HG03196 (cell line): ENCODE measurements around the gene BABAM2.

Experiments
- ATAC-seq: cut with Tn5 transposase; IDR thresholded peaks from one replicate; pipeline ENCODE4 v1.9.1; 2021; ENCODE audit not compliant: unreplicated experiment

The BABAM2 gene

DNA sequence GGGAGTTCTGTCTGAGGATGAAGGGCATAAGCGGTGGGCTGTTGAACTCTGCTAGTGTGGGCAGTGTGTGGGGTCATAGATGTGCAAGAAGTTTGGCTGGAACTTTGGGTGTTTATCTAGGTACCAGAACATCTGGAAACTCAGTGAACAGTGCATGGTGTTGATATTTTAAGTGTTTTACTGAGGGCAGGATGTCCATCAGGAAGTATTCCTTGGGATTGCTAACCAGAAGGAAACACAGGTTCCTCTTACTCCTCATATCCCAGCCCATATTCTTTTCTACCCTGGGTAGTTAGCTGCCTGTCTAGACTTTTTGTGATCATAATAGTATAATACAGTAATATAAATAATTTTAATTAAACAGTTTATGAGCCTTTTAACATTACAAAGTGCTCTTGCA lies 15.5 kb downstream of the BABAM2 start:
- ATAC-seq = no peak

DNA sequence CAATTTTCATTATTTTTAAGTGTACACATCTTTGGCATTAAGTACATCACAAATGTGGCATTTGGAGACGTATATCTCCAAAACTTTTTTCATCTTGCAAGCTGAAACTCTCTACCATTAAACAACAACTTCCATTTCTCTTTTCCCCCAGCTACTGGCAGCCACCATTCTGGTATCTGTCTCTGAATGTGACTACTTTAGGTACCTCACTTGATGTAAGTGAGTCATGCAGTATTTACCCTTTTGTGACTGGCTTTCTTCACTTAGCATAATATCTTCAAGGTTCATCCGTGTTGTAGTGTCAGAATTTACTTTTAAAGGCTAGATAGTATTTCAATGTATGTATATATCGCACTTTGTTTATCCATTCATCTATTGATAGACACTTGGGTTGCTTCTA lies 17.0 kb downstream of the BABAM2 start:
- ATAC-seq = no peak

DNA sequence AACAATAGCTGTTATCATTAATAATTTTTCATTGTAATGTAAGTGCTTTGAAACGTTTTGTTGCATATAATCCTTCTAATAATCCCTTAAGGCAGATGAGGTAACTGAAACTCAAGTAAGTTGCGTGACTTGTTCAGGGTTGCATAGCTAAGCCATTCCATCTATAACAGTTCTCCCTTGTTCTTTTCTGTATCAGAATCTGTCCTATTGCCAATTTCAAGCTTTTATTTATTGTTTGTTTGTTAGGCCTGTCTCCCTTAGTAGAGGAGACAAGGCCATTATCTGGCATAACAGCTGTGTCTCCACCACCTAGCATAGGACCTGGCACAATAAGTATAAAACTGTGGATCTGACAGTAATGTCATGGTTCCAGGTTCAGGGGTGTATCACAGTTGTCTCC lies 19.4 kb downstream of the BABAM2 start:
- ATAC-seq = no peak

DNA sequence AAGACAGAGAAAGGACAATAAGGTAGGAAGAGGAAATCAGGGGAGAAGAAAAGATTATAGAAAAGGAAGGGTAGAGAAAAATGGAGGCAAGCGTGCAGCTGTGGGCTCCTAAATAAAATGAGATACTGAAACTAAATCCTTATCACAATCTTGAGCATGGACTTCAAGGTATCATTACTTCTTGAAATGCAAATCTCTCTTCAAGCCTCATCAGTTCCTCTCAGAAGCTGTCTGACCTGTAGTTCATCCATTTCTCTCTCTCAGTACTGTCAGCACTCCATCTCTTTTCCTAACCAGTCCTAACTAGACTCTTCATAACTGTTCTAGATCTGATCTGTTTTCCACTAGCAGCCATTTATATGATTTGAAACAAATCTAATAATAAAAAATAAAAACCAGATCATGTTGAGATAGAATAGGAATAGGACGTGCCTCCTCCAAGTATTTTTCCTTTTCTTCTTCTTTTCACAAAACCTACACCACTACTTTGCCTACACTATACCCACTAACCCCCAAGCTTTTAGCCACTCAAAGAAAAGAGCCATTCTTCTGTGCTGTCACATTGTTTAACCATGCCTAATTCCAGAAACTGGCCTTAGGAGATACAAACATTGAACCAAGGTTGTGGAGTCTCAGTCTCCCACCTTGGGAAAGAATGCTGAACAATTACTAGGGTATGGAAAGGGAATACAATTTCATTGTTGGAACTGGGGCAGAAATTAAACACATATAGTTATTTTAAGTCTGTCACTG lies 21.1 kb downstream of the BABAM2 start:
- ATAC-seq = no peak

DNA sequence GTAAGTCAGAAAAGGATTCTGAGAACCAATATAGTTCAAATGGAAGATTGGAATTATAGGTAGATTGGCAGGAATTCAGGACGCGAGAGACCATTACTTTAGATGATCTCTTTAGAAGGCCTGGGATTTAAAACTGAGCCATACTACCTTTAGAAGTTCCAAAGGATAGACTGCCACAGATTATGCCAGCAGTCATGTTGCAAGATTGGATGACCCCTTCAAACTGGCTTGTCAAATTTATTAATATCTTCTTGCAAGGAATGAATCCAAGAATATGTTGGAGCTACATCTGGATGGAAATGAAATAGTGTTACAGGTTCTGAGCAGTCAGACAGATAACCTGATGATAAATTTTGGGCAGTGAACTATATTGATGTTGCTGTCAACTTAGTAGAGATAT lies 22.0 kb downstream of the BABAM2 start:
- ATAC-seq = no peak

DNA sequence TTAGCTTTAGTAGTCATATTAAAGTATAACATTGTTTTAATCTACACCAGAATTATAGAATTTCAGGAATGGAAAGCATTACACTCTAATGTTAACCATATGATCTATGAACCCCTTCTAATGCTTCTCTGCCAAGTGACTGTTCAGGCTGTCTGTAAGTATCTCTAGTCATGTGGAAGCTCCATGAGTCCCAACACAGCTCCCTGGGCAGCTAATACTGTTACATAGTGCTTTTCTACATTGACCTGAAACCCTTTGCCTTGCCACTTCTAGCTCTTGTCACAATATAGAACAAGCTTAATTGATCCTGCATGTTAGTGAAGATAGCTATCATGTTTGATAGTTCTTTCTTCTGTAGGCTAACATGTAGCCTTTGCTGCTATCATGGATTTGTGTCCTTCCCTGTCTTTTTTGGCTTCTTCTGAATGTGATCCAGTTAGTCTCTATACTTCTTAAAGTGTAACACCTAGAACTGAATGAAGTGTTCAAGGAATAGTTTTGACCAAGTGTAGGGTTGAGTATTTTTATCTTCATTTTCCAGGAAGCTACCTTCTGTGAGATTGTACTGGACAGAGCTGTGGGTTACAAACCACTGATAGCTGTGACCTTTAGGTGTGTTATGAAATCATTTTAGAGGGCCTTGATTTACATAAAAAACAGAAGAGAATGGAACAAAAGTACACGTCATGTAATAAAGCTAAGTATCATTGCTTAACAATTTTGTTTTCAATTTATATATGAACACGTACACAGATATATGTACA lies 23.7 kb downstream of the BABAM2 start:
- ATAC-seq = no peak

DNA sequence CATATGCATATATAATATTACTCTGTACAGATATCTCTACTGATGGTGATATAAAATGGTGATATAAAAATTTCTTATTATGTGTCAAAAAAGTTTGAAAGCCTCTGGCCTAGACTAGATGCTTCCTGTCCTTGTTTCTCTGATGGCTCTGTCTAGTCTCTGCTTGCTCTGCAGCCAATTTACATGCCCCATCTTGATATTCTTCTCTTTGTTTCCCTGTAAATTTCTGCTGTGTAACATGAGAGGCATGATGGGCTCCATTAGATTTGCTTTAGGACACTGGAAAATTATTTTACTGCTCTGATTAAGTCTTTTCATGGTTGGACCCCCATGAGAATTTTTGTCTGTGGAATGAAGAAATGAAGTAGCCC lies 24.3 kb downstream of the BABAM2 start:
- ATAC-seq = no peak

DNA sequence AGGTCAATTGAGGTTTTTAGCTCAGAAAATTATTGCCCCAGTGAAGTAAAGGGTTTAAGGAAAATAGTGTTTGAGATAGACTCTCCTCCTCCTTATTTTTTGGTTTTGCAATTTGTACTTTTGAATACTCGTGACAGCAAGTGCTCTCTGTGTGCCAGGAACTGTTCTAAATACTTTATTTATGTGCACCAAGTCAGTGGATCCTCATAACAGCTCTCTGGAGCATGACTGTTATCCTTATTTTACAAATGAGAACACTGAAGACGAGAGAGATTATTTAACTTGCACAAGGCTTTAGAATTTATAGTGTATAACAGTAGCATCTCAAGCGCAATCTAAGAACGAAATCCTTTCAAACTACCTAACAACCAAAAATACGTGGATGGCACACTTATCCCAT lies 24.7 kb downstream of the BABAM2 start:
- no peak for ATAC-seq

DNA sequence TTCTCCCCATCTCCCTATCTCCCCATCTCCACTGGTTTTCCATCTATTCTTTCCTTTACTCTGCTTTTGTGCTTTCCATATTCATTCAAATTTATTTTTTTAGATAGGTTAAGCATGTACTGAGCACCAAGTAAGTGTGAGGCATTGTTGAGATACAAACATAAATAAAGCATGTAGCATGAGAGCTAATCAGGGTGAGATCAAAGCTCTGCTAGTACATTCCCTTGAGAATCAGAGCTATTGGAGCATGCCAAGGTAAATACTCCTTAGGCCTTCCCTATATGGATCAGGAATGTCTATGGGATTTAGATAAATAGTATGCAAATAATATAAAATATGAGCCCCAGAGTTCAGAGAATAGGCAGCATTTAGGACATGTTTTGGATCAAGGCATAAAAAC lies 25.3 kb downstream of the BABAM2 start:
- no peak for ATAC-seq

DNA sequence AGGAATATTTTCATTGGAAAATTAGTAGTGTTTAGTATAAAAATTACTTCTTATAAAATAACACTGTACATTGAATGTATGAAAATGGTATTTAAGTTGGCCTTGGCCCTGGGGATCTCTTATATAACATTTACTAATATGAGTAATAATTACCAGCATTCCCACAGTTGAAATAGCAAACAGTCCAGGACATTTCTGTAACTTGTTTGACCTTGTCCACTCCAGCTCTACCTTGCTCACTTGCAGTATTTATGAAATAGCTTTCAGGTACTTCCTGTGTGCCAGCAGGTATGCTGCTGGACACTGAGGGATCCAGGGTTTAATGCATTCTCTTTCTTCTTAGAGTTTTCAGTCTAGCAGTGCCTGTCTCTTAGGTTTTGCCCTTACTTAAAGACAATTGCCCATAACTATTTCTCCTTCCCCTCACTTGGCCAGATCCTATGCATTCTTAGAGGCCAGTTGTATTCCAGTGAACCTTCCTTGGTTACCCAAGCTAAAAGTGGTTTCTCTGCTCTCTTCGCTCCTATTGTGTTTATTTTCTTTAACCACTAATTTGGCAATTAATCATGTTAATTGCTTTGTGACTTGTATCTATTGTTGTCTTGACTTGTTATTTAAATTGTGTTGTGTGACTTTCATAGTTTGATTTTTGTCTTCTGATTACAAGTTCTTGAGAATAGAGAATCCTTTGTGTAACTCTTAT lies 25.9 kb downstream of the BABAM2 start:
- ATAC-seq = no peak

DNA sequence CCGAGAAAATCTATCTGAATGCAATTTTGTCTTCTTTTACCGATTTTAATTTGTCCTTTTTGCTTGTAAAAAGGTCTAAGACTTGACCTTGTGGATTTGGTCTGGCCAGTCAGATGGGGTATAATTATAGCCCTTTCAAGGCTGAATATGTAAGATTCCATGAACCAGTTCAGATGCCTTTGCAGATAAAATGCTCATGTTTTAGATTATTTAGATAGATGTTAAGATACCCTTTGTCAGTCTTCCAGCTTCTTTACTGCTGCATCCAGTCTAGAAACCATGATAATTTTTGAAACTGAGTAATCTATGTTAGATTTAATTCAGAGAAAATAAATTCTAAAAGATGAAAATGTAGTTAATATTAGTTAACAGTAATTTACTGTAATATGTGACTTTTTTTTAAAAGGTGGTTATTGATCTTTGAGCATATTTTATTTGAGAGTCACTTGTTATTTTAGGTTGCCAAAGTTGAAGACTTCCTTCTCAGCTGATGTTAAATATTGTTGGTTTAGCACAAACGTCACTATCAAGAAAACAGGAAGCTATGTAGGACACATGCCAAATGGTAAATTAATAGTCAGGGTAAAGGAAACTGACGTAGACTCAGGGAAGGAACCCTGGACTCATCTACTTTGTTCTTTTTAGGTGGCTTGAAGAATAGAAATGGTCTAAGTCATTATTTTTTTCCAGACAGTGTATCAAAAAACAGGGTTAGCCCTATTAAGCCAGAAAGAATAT lies 29.8 kb downstream of the BABAM2 start:
- no peak for ATAC-seq

DNA sequence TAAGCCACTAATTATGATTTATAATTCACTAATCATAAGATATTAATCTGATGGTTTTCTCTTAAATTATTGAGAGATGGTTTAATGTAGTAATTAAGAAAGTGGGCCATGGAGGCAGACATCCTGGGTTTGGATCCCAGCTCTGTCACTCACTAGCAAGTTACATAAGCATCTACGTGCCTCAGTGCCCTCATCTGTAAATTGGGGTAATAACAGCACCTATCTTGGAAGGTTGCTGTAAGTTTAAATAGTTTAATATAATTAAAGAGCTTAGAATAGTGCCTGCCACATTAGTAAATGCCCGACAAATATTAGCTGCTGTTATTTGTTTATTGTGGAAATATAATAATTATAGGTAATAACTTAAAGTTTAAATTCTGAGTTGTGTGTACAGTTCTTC lies 30.9 kb downstream of the BABAM2 start:
- no peak for ATAC-seq

DNA sequence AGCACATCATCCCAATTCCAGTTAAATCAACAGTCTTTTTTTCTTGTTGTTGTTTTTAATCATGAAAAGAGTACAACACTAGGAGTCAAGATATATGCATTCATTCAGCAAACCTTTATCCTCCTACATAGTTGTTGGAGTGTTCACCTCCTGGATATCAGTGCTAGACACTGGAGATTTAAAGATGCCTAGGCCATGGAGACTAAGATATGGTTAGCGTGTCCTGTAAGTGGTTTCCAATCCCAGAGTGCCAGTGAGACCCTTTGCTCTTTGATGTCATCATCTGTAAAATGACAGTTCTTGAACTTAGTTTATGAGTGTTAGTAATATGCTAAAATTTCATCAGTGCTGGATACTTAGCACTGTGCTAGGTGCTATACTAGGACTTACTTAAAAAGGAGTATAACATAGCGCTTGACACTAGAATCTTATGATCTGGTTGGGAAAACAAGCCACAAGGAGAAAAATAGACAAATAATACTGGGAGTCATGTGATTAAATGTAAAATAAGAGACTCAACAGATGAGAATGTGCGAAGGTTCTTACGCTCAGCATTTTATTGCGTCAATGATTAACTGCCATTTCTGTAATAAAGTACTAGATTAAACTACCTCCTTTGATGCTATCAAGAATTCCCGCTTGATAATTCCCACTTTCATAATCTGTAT lies 31.5 kb downstream of the BABAM2 start:
- no peak for ATAC-seq

DNA sequence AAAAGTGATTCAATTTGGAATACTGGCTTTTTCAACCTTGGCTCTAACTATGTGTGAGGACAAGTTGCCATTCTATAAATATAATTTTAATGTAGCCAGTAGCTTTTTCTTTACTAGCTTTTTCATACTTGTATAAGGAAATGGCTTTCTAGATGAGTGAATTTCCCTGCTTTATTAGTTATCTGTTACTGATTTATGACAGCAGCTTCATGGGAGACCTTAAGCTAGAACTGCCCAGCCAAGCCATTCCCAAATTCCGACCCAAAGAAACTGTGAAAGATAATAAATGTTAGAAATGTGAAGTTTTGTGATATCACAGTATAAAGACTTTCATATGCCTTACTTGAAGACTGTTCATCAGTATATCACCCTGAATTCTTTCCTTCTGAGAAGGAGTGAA lies 32.3 kb downstream of the BABAM2 start:
- ATAC-seq = no peak

DNA sequence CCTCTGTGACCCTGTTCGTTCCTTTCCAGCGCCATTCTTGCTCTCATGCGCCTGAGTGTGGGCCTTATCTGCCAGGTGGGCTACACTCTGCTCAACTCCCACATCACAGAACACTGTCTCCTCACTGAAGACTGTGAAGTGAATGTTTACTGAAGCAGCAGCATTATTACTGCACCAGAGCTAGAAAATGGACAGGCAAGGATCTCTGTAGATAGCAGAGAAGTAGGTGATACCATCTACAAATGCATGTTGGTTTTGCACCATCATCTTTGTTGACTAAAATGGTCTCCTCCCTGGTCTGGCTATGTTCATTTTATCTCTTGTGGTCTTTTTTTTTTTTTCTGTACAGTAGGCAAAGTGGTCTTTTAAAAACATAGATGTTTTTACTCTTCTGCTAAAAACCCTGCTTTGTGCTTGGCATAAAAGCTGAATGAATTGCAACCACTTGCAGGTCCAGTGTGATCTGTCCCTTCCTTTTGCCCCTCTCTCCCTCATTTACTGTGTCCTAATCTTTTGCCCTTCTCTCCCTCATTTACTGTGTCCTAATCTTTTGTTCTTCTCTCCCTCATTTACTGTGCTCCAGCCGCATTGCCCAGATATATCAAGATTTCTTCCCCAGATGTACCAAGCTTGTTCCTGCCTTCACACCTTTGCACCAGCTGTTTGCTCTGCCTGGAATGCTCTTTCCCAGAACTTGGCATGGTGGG lies 35.4 kb downstream of the BABAM2 start:
- ATAC-seq = no peak

DNA sequence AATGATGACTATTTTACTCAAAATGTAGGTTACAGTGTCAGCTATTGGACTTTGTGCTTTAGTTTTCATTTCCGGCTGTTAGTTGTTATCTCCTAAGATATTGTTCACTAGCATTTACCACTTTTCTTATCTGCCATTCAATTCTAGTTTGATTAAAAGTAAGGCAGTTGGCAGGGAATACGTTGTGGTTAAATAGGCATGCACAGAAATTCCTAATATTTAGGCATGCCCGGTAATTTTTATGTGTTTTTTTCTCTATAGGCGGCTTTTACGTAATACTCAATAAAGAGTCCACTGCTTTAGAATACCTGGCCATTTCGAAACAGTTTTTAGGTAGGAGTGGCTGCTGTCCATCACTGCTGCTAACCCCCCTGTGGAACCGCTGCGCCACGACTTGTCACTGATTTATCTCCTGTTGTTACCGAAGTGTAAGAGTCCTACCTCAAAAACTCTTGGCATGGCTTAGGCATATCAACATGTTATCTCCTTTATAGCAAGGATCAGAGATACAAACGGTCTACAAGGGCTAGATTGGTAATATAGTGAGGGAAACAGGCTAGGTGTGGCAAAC lies 39.5 kb downstream of the BABAM2 start:
- ATAC-seq = no peak

DNA sequence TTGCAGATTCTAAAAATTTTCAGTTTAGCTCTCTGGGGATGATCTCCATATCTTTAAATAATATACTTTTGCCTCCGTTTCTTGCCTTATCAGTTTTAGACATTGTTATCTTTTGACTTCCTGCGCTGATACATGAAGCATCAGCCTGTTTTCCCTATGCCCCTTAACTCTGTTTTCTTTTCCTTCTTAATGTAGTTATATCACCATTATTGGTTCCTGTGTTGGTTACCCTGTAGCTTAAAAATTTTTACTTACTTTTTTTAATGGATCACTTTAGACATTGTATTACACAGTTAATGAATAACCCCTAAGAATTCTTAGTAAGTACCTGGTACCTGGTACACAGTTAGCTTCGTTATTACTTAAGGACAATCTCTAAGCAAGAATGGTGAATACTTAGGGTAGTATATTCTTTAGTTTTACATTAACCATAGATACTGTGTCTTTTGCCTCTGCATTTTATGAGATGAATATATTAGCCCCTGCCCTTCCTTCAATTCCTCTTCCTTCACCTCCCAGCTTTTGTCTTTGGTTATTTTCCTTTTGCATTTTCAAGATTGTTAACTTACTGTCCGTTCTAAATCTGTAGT lies 40.9 kb downstream of the BABAM2 start:
- no peak for ATAC-seq

DNA sequence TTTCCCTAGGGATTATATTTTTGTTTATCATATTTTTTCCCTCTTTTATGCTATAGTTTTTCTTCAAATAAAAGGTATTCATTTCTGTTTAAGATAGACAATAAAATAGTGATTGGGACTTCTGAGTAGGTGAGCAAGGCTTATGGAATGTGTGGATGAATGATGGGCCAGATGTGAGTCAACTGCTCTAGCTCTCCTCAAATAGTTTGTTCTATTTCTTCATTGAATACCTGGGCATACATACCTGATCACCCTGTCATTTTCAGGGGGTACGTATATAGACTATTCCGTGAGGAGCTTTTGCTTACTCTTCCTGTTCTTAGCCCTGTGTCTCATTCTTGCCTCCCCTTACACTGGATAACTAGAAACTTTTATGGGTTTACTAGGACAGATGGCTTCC lies 41.9 kb downstream of the BABAM2 start:
- ATAC-seq = no peak

DNA sequence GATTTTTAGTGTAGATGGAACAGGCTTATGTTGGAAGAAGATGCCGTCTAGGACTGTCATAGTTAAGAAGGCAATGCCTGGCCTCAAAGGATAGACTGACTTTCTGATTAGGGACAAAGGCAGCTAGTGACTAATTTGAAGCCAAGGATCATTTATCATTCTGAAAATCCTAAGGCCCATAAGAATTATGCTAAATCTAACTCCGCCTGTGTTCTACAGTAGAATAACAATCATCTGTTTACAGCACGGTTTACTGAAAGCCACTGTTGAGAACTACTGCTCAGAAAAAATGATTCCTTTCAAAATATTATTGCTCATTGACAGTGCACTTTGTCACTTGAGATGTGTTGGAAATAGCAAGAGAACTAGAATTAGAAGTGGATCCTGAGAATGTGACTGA lies 44.5 kb downstream of the BABAM2 start:
- ATAC-seq = no peak
